Measurements from ENCODE around the gene COL6A1. TPM values are rescaled to one million over a fixed set of nuclear protein-coding genes. Genes with fewer than 3 reads are reported as not detected.
A peak's percentile ranks its signal among the peaks of the same experiment; 100 is the strongest.

COL6A1 gene
- total and polyA plus RNA-seq, 2 of the 4 experiments (the other 2 are of a cell fraction): 173 to 1,578 TPM

DNA sequence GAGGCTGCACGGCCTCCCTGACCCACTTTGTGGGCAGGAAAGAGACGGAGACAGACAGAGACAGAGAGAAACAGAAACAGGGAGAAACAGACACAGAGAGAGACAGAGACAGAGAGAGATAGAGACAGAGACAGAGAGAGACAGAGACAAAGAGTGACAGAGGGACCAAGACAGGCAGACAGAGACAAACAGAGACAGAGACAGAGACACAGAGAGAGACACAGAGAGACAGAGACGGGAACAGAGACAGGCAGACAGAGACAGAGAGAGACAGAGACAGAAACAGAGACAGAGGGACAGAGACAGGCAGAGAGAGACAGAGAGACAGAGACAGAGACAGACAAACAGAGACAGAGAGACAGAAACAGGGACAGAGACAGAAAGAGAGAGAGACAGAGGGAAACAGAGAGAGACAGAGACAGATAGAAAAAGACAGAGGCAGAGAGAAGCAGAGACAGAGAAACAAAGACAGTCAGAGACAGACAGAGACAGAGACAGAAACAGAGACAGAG, 3.1 kb downstream of the COL6A1 start:
- Histone ChIP-seq H3K4me1 (ENCODE audit: control insufficient read depth, insufficient read depth, low read length) (peaks cover 23% of the 10 kb centered on the region), H2AFZ (replicated peaks; ENCODE audit: low read length, poor library complexity) (peak overlapping the region; percentile 56), H3K18ac (ENCODE audit: low read depth, low read length) (no peak overlapping the region; the same call in none of the 2 replicates), H3K27ac (ENCODE audit: insufficient read depth, low read length) (peak overlapping the region; percentile 30; the same call in 1 of the 2 replicates), H4K20me1 (ENCODE audit: insufficient read depth, low read length) (peaks cover 73% of the 10 kb centered on the region), H2BK5ac (ENCODE audit: low read depth, low read length, poor library complexity, severe bottlenecking) (peak overlapping the region; percentile 65), H3K23ac (ENCODE audit: low read depth, low read length) (peak overlapping the region; percentile 89), H3K4ac (ENCODE audit: low read depth, low read length) (peak overlapping the region; percentile 72; the same call in 1 of the 2 replicates), H3K56ac (ENCODE audit: extremely low read depth, insufficient read depth, low read length) (peak overlapping the region; percentile 1; the same call in 1 of the 2 replicates), H3K9ac (ENCODE audit: low read depth, low read length) (peak overlapping the region; percentile 68), H3K36me3 (ENCODE audit: control insufficient read depth, insufficient read depth, low read length) (peaks cover 62% of the 10 kb centered on the region), H3K4me2 (ENCODE audit: low read depth, low read length) (peak overlapping the region; percentile 91), H4K91ac (ENCODE audit: insufficient read depth, low read depth, low read length) (no peak overlapping the region), H4K8ac (ENCODE audit: low read depth in 2 of 2, low read length in 2 of 2) (peak overlapping the region in 1 of 2 experiments; percentile 25; a peak in 1 of 4 replicates), H2BK20ac (ENCODE audit: low read depth, low read length) (no peak overlapping the region), H3K79me1 (ENCODE audit: low read depth in 1 of 2, low read length in 2 of 2) (peaks cover 11 to 68% of the 10 kb centered on the region in 2 experiments; a peak in 3 of 4 replicates), H3K4me3 (ENCODE audit: insufficient read depth, low read depth, low read length) (peak overlapping the region; percentile 95; the same call in 1 of the 2 replicates), H2AK9ac (replicated peaks; ENCODE audit: low read depth, low read length, poor library complexity) (peak overlapping the region; percentile 74), H3K9me3 (ENCODE audit: control insufficient read depth, insufficient read depth, low read length) (no peaks in the 10 kb centered on the region), H2BK15ac (ENCODE audit: low read depth, low read length) (no peak overlapping the region), H3K14ac (replicated peaks; ENCODE audit: low read depth, low read length) (peak overlapping the region; percentile 95), H3K9me1 (ENCODE audit: insufficient read depth, low read length) (peaks cover 9% of the 10 kb centered on the region), H2BK120ac (ENCODE audit: low read depth, low read length) (no peak overlapping the region), H3K27me3 (ENCODE audit: control insufficient read depth, insufficient read depth, low read length) (no peaks in the 10 kb centered on the region), H4K5ac (ENCODE audit: low read depth, low read length) (no peak overlapping the region), H2AK5ac (ENCODE audit: low read depth, low read length) (no peak overlapping the region)
- in situ Hi-C loops (cut with MboI; ENCODE audit: low sequenced_read_pairs) (no loop called here), intact Hi-C loops (cut with micrococcal nuclease) (no loop called here), dilution Hi-C loops (cut with HindIII; ENCODE audit: low sequenced_read_pairs, unreplicated experiment) (no loop called here)
- TF ChIP-seq RAD21 (IDR thresholded peaks at IDR 0.05; ENCODE audit: low read length): no peak
- TF ChIP-seq RCOR1 (IDR thresholded peaks at IDR 0.05; ENCODE audit: insufficient replicate concordance, low read length): no peak
- no peak for TF ChIP-seq NFE2L2 (IDR thresholded peaks at IDR 0.05; ENCODE audit: low read depth, low read length)
- TF ChIP-seq, protein P1, sequence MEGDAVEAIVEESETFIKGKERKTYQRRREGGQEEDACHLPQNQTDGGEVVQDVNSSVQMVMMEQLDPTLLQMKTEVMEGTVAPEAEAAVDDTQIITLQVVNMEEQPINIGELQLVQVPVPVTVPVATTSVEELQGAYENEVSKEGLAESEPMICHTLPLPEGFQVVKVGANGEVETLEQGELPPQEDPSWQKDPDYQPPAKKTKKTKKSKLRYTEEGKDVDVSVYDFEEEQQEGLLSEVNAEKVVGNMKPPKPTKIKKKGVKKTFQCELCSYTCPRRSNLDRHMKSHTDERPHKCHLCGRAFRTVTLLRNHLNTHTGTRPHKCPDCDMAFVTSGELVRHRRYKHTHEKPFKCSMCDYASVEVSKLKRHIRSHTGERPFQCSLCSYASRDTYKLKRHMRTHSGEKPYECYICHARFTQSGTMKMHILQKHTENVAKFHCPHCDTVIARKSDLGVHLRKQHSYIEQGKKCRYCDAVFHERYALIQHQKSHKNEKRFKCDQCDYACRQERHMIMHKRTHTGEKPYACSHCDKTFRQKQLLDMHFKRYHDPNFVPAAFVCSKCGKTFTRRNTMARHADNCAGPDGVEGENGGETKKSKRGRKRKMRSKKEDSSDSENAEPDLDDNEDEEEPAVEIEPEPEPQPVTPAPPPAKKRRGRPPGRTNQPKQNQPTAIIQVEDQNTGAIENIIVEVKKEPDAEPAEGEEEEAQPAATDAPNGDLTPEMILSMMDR (conservative IDR thresholded peaks at IDR 0.05; ENCODE audit: low read depth, low read length): no peak
- TF ChIP-seq SMC3 (IDR thresholded peaks at IDR 0.05; ENCODE audit: low read depth, low read length): no peak
- no peak for TF ChIP-seq ELK1 (IDR thresholded peaks at IDR 0.05; ENCODE audit: borderline replicate concordance, low read depth, low read length)
- TF ChIP-seq RFX5 (IDR thresholded peaks at IDR 0.05; ENCODE audit: low read depth, low read length): no peak
- TF ChIP-seq MXI1 (IDR thresholded peaks at IDR 0.05; ENCODE audit: borderline replicate concordance, low read depth, low read length): no peak
- TF ChIP-seq USF2 (IDR thresholded peaks at IDR 0.05; ENCODE audit: low read depth, low read length): no peak
- TF ChIP-seq CHD1 (IDR thresholded peaks at IDR 0.05; ENCODE audit: low read depth, low read length): no peak
- no peak for TF ChIP-seq POLR2A (IDR thresholded peaks at IDR 0.05; ENCODE audit: low read depth, low read length)
- TF ChIP-seq MAZ (IDR thresholded peaks at IDR 0.05; ENCODE audit: borderline replicate concordance, low read depth, low read length): no peak
- no peak for TF ChIP-seq BHLHE40 (IDR thresholded peaks at IDR 0.05; ENCODE audit: low read depth, low read length)
- TF ChIP-seq CEBPB (IDR thresholded peaks at IDR 0.05; ENCODE audit: low read depth, low read length): no peak
- POLR2A ChIA-PET (ENCODE audit: unreplicated experiment): no interaction called here
- CTCF ChIA-PET: no interaction called here
- WGBS, 2 experiments (ENCODE audit: extremely low coverage in 2 of 2, insufficient read length in 1 of 2): 97% methylated on average over 3 of the region's 3 CpGs; no CpG with 5 or more reads in 1 of the 2 experiments
- TSS peak; percentile 10 for BruUV-seq (replicated peaks)
- no peak for DNase-seq
- ATAC-seq (ENCODE audit: low read depth): no peak

Measured in IMR-90 (cell line).